HG02981 (cell line): ENCODE measurements around the gene PFKL.

Source experiments
- ATAC-seq: cut with Tn5 transposase; IDR thresholded peaks from one replicate; pipeline ENCODE4 v1.9.1; 2021; ENCODE audit warnings: mild to moderate bottlenecking, moderate library complexity; ENCODE audit not compliant: unreplicated experiment

The PFKL gene

DNA sequence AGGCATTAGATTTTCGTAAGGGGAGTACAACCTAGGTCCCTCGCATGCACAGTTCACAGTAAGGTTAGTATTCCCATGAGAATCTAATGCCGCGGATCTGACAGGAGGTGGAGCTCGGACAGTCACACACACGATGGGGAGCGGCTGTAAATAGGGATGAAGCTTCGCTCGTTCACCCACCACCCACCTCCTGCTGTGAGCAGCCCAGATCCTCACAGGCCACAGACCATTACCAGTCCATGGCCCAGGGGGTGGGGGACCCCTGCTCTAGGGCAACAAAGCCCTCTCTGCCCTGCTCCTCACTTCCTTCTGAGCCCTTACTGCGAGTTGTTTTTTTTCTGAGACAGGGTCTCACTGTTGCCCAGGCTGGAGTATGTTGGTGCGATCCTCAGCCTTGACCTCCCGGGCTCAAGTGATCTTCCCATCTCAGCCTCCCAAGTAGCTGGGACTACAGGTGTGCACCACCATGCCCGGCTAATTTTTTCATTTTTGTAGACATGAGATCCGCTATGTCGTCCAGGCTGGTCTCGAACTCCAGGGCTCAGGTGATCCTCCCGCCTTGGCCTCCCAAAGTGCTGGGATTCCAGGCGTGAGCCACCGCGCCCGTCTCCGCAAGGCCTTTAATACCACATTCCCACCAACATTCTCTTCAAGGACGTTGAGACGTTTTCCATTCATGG, 74.9 kb downstream of the PFKL start:
- no peak for ATAC-seq

DNA sequence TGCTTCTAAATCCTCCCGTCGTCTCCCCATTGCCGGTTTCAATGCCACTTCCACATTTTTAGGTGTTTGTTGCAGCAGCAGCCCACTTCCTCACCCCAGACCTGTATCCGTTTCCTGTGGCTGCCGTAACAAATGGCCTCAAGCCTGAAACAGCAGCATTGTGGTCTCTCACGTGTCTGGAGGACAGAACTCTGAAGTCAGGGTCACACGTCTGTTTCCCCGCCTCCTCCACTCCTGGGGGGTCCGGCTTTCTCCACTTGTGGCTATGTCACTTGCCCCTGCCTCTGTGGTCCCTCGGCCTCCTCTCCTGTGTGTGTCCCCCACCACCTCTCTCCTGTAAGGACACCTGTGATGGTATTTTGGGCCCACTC, 75.4 kb downstream of the PFKL start:
- no peak for ATAC-seq

DNA sequence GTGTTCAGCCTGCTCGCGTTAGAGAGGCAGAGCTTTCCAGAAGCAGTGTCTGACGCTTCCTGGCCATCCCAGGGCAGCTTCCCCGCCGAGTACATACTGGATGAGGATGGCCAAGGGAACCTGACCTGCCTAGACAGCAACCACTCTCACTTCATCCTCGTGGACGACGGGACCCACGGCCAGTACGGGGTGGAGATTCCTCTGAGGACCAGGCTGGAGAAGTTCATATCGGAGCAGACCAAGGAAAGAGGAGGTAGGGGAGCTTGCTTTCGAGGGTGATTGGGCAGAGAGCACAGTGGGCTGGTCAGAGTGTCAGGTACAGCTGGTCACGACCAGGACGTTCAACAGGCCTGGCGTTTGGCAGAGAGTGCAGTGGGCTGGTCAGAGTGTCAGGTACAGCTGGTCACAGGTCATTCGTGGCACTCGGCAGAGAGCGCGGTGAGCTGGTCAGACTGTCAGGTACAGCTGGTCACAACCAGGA, 75.9 kb downstream of the PFKL start:
- ATAC-seq, result no peak

DNA sequence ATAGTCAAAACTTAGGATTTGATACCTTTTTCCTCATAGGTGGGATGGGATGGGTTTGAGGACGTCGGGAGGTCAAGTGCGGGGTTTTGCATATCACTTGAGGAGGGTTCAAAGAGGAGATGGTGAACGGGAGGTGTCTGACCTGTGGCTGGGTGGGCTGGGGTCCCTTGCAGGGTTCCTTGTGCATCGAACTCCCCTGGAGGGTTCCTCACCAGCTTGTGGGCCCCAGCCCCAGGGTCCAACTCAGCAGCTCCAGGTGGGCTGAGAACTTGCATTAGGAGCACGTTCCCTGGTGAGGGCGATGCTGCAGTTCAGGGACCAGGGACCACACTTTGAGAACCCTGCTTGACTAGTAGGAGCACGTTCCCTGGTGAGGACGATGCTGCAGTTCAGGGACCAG, 76.8 kb downstream of the PFKL start:
- ATAC-seq, result no peak
